NOMO-1 treated with dmso at 0.1 percent for 144 hours (cell line): ENCODE data around the gene PSMD13.
"Not testable (repeated sequence)": the region's sequence is repeated elsewhere in the genome, so short reads cannot be mapped to it uniquely, and the experiment has no call there.

Experiments
- DNase-seq: peaks from one replicate; lab custom pipeline; 2025; ENCODE audit not compliant: unreplicated experiment; lab: John Stamatoyannopoulos, UW

PSMD13 gene

DNA sequence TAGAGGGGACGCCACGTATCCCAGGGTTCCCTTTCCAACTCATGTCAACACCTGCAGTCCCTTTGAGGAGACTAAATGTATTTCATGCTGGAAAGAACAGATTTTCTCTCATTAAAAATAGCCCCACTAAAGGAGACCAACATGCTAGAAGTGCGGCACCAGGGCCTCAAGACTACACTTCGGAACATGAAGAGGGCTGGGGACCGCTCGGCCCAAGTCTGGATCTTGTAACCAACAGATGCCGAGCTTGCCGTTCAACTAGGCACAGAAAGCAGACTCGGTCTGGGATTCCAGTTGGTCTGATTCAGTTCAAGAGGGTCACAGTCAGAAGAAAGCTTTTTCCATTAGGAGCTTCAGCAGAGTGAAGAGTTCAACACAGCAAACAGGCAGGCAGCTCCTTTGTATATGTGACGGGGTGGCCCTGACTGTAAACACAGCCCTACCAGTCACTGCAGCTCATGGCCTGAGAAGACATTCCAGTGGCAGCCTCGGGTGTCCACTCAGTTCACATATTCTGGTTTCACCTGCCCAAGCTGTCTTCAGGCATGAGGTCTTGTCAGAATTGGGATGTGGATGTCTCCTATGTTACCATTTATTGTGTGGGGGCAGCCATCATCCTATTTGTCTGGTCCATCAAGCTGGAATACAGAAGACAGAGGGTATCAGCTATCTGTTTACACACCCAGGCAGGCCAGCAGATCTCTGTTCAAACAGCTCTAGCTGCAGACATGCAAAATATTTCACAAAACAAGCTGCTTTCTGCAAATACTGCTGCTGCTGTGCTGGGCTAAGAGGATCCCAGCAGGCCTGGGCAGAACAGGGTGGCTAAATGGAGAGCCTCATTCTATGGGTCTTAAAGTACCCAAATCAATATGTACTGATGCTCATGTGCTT lies 20.4 kb upstream of the PSMD13 start:
- DNase-seq: no peak

GRCh38 chr11:217704-218103 lies 19.1 kb upstream of the PSMD13 start:
- no peak for DNase-seq

DNA sequence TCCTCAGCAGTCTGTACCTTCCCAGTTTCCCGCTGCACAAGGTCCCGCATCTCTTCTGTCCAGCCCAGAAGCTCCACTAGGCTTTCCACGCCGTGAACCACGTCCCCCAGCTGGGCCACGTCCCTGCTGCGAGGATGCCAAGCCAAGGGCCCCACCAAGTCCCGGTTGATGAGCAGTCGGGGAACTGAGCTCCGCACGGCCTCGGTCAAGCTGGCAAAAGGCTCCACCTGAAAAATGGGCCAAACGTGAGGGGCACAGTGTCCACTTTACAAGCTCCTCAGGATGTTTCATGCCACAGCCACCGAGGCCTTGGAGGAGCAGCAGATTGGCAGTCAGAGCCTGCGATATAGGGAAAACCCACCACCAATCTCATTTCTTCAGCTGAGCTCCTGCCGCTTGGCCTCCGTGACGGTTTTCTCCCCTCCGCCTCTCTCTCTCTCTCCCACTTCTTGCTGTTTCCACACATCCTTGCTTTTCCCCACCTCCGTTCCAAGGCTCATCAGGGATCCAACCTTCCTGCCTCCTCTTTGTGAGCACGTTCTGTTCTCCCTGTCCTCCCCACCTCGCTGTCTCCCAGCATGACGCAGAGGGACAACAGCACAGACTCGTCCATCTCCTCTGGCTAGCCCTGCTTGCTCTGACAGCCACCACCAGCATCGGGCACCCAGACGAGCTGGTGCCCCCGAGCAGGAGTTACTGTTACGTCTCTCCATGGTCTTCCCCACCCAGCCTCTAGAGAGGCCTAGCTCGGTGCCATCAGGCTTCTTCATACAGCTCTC lies 17.8 kb upstream of the PSMD13 start:
- DNase-seq: no peak

DNA sequence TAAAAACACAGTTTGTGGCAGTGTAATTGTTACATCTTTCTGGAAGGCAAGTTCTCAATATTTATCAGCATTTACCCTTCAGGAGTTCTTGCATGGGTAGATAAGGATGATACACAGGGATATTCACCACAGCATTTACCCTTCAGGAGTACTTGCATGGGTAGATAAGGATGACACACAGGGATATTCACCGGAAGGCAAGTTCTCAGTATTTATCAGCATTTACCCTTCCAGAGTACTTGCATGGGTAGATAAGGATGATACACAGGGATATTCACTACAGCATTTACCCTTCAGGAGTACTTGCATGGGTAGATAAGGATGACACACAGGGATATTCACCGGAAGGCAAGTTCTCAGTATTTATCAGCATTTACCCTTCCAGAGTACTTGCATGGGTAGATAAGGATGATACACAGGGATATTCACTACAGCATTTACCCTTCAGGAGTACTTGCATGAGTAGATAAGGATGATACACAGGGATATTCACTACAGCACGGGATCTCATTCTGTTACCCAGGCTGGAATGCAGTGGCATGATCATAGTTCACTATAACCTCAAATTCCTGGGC lies 16.0 kb upstream of the PSMD13 start:
- not testable (repeated sequence) for DNase-seq

- no peak for DNase-seq
These were observed 15.2 kb upstream of the PSMD13 start for GRCh38 chr11:221539-221938.

DNA sequence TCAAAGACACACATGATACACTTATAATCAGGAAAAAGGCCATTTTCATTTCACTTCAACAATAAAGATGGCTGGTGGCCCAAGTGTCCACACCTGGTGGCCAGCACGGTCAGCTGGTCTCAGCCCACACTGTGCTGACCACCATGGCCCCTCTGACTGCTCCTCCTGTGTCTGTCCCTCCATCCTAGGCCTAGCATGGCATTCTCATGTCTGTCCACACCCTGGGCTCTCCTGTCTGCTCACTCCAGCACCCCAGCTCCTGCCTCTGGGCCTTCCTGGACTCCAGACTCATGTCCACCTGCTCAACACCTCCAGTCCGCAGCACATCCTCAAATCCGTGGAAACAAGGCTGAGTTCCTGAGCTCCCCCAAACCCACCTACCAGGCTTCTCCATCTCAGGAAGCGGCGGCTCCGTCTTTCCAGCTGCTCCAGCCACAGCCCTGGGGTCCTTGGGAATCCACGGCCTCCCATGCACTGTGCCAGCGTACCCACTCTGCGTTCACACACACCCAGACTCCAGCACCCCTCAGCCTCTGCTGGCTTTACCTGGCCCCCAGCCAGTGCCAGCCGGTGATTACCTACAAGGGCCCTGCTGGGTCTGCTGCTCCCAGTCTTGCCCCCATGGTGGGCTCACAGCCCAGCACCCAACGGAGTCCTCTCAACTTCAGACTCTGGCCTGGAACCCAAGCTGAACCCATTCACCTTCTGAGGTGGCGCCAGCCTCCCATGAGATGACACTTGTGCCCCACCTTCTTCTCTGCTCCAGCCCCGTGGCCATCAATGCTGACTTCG lies 14.6 kb upstream of the PSMD13 start:
- no peak for DNase-seq

GRCh38 chr11:223026-223789 lies 13.6 kb upstream of the PSMD13 start:
- DNase-seq: no peak

DNA sequence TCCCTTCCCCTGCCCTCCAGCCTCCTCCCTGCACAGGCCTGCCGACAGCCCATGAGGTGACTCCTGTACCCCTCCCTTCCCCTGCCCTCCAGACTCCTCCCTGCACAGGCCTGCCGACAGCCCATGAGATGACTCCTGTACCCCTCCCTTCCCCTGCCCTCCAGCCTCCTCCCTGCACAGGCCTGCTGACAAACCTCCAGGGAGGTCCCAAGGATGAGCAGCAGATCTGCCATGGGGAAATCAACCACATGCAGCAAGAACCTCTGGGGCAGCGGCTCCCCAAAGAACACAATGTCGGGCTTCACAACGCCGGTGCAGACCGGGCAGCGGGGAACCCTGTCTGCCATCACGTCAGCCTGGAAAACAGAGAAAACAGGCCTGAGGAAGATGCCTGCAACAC lies 12.9 kb upstream of the PSMD13 start:
- DNase-seq: no peak

DNA sequence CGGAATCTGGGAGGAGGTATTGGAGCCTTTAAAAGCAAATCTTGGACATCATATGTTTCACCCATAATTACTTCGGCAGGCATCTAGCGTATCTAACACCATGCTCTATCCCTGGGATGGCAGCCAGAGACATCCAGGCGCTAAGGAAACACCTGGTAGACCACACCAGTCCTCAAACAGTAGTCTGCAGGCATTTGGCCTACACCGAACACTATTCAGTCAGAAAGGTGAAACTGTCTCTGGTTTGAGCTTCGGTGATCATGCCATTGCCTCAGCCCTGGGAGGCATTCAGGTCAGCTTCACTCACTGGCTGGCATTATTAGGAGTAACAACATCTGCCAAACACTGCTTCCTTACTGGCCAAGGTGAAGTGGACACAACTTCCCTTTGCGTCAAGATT lies 12.4 kb upstream of the PSMD13 start:
- no peak for DNase-seq

GRCh38 chr11:225734-226453 lies 10.9 kb upstream of the PSMD13 start:
- DNase-seq: no peak

GRCh38 chr11:227824-228379 lies 8.9 kb upstream of the PSMD13 start:
- no peak for DNase-seq

GRCh38 chr11:230431-230830 lies 6.3 kb upstream of the PSMD13 start:
- DNase-seq: no peak

DNA sequence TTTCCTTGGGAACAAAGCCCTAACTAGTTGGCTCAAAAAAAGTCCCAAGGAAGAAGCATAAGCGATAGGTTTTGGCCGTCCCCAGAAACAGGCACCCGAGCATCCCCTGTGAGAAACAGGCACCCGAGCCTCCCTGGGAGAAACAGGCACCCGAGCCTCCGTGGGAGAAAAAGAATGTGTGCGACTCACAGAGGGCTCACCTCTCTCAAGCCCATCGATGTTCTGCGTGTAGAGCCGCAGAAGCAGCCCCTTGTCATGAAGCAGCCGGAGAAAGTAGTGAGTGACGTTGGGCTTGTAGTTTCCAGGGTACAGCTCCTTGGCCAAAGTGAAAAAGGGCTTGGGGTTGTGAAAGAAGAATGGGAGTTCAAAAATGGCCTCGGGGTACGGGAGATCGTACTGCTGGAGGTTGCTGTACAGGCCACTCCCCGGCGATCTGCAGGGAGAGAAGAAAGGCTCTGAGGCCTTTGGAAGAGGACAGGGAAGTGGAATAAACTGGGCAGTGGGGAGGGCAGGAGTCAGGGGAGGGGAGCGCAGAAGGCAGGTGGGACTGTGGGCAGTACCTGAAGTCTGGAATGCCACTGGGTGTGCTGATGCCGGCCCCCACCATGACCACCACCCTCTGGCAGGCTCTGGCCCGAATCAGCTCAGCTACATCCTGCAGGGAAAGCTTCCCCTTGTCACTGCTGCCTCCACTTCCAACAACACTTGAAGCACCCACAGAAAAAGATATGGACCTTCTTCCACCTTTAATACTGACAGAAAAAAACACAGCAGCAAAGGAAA lies 3.8 kb upstream of the PSMD13 start:
- no peak for DNase-seq

DNA sequence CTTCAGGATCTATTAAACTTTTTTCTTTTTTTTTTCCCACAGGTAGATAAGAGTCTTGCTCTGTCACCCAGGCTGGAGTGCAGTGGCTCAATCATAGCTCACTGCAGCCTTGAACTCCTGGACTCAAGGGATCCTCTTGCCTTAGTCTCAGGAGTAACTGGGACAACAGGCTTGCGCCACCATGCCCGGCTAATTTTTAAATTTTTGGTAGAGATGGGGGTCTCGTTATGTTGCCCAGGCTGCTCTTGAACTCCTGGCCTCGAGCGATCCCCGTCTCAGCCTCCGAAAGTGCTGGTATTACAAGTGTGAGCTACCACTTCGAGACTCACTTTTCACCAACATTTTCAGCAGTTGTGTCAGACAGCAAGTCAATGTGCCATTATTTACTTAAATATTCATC lies 1.6 kb upstream of the PSMD13 start:
- DNase-seq: no peak

- DNase-seq: no peak
These were observed 1.2 kb upstream of the PSMD13 start for GRCh38 chr11:235609-235996.

DNA sequence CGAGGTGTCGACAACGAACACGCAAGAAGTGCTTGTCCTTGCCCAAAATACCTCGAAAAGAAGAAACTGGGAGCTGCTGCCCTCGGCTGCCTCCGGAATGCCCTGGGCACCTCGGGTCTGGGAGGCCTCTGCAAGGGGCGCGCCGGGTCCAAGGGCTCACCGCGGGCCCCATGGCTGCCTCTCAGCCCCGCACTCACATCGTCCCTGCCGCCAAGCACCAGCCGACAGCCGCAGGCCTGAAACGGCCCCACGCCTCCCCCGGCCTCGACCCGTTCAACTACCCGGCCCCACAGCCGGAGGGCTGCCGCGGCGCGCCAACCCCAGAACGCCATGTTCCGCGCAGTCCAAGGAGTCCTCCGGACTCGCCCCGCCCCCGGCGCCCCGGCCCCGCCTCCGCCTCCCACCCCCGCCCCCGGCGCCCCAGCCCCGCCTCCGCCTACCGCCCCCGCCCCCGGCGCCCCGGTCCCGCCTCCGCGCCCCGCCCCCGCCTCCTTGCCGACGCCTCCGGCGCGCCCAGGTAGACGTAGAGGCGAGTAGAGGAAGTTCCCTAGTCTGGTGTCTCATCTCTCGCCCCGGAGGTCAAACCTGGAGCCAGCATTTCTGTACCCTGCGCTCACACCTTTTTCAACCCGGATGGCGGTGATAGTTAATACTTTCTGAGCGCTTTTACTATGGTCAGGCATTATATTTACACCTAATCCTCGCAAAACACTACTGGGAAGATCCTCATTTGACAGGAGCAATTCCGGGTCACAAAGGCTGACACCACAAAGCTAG lies 591 bp upstream of the PSMD13 start, which contains the start of gene SIRT3:
SIRT3 (minus strand) TSS at position 346 of the 777 bp plus-strand sequence; CDS start at position 332, 14 bp downstream.
- DNase-seq: peak; percentile 82

GRCh38 chr11:238346-238745 lies 1.6 kb downstream of the PSMD13 start:
- not testable (repeated sequence) for DNase-seq

DNA sequence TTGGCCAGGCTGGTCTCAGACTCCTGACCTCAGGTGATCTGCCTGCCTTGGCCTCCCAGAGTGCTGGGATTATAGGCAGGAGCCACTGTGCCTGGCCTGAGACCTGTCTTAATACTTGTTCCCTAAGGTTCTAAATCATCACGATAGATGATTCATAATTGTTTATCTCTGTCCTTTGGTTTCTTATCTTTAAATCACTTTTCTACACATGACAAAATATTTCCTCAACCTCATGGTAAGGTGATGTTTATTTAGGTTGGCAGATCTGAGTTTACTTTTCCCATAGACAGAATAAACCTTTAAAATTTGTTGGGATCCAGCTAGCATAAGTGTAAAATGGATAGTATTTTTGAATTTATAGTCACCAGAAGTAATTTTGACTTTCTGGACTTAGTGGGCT lies 3.5 kb downstream of the PSMD13 start:
- DNase-seq: no peak
